ENCODE data around the gene HOATZ.

HOATZ gene

DNA sequence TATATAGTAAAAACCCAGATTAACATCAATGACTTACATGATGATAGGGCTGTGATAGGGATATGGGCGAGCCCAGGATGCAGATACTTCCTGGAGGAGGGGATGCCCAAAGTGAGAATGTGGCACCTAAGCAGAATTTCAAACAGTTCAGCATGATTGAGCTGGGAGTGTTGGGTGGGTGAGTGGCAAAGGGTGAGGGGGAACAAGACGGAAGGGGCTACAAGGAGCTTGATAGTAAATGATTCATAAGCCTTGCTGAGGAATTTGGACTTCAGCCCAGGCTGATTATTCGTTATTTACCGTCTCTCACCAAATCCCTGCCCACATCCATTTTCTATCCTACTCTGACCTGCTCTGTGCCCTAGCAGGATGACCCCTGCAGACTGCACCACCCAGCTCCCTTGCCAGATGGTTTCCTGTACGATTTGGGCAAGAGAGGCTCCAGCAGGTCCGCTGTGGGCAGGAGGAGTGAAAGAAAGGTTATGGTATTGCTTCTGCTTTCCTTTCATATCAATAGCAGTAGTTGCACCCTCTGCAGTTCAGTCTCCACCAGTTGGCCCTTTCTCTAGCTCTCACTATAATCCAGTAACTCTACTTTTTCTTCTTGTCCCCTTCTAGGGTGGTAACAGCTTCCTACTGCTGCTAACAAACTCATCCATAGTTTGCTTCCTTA is 57.4 kb downstream of the HOATZ start:
- peaks cover 3% of the 10 kb centered on the region for H3K27me3 Mint-ChIP-seq
- H3K27ac Mint-ChIP-seq = no peak overlapping the region
- H3K36me3 Mint-ChIP-seq (ENCODE audit: low read depth) = no peaks in the 10 kb centered on the region
- no peaks in the 10 kb centered on the region for H3K9me3 Mint-ChIP-seq
- no peak for DNase-seq
- no peak overlapping the region for H3K4me3 Mint-ChIP-seq
- no peaks in the 10 kb centered on the region for H3K4me1 Mint-ChIP-seq (ENCODE audit: low read depth)

DNA sequence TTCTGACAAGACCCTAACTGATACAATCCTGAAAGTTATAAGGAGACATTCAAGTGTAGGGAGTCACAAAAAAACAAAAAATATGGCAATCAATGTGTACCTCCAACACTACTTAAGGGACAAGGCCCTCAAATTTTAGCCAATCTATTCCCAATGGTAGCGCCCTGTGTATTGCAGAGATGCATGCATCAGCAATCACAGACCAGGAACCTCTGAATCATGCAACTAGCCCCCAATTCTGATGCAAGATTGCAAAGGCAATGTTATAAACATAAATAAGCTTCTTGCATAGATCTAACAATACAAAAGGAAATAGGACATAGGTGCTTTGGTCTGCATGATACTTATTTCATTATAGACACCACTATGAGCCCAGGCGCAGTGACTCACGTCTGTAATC is 58.0 kb downstream of the HOATZ start:
- Mint-ChIP-seq H3K4me1 (ENCODE audit: low read depth) (no peaks in the 10 kb centered on the region), H3K27ac (no peak overlapping the region), H3K9me3 (no peaks in the 10 kb centered on the region), H3K4me3 (no peak overlapping the region), H3K36me3 (ENCODE audit: low read depth) (no peaks in the 10 kb centered on the region), H3K27me3 (peaks cover 3% of the 10 kb centered on the region)
- DNase-seq = no peak

DNA sequence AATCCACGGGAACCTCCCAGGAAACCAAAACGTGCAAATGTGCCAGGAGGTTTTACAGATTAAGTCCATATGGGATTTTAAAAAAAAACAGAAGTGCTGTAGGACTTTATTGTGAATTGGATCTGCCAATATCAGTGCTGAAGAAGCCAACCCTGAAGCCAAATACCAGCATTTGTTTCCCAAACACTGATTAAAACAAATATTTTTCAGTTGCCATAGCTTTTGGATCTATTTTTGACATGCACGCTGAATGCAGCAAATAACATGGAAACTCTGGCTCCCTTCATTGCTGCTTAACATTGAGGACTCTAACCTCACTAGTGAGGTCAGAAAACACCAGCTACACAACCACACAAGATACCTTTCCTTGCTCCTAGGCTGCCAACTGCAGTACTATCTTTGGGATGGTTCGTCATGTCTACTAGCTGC is 59.3 kb downstream of the HOATZ start:
- Mint-ChIP-seq H3K27ac (no peak overlapping the region), H3K4me1 (ENCODE audit: low read depth) (no peaks in the 10 kb centered on the region)
- DNase-seq = no peak

DNA sequence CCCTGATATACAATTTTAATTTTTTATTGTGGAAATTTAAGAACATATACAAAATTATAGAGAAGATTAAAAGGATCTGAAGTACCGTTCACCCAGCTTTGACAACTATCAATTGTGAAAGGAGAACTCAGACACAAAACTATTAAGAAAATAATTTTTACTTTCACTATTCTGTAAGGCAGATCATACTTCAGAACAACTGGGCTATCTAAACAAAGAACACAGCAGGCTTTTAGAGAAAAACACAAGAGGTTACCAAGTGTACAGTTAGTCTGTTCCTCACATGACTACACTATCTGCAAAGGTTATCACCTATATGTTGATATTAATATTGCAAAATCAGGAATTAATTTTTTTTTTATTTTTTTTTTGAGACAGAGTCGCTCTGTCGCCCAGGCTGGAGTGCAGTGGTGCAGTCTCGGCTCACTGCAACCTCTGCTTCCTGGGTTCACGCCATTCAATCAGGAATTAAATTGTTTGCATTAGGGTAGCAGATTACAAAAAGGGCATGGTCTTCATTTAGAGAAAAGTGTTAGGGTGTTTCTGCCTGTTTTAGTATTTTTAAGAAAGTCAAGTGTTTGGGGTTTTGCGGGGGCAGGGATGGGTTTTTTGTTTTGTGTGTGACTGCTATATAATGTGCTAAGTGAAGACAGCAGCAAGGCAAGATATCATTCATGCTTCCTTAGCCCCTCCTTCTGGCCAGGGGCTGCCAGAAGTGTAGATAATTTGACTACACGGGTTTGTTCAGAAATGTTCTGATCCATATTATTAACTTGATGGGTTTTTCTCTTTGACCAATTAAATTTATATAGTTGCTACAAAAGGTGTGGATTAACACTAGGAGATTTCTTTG is 60.0 kb downstream of the HOATZ start:
- Mint-ChIP-seq H3K9me3 (no peaks in the 10 kb centered on the region), H3K36me3 (ENCODE audit: low read depth) (no peaks in the 10 kb centered on the region), H3K4me3 (no peak overlapping the region), H3K27ac (no peak overlapping the region), H3K4me1 (ENCODE audit: low read depth) (no peaks in the 10 kb centered on the region), H3K27me3 (peaks cover 3% of the 10 kb centered on the region)
- no peak for DNase-seq

More for the DNA sequence above, 59.3 kb downstream of the HOATZ start:
- no peaks in the 10 kb centered on the region for H3K9me3 Mint-ChIP-seq
- H3K36me3 Mint-ChIP-seq (ENCODE audit: low read depth) = no peaks in the 10 kb centered on the region
- H3K4me3 Mint-ChIP-seq = no peak overlapping the region
- peaks cover 3% of the 10 kb centered on the region for H3K27me3 Mint-ChIP-seq

DNA sequence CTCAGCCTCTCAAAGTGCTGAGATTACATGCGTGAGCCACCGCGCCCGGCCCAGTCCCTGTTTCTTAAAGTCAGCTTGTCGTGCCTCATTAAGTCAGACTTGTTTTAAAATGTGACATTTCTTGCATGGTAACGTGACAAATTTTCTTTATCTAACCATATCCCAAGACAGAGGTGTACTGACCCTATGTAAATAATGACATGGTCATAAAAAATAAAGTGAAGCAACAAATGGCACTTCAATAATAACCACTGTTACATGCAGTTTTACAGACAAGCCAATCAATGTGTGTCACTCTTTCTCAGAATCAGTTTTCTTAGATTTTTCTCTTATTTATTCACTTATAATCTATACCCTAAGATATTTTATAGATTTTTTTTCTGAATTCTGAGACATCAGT is 61.2 kb downstream of the HOATZ start:
- Mint-ChIP-seq H3K4me3 (no peak overlapping the region), H3K27me3 (peaks cover 3% of the 10 kb centered on the region), H3K4me1 (ENCODE audit: low read depth) (no peaks in the 10 kb centered on the region), H3K9me3 (no peaks in the 10 kb centered on the region), H3K36me3 (ENCODE audit: low read depth) (no peaks in the 10 kb centered on the region), H3K27ac (no peak overlapping the region)
- no peak for DNase-seq

DNA sequence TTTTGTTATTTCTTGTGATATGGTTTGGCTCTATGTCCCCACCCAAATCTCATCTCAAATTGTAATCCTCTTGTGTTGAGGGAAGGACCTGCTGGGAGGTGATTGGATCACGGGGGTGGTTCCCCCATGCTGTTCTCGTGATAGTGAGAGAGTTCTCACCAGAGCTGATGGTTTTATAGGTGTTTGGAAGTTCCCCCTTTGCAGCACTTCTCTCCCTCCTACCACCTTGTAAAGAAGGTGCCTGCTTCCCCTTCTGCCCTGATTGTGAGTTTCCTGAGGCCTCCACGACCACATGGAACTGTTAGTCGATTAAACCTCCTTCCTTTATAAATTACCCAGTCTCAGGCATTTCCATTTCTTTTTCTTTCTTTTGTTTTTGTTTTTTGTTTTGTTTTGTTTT is 63.2 kb downstream of the HOATZ start:
- H3K4me1 Mint-ChIP-seq (ENCODE audit: low read depth) = no peaks in the 10 kb centered on the region
- no peak overlapping the region for H3K27ac Mint-ChIP-seq
- no peak overlapping the region for H3K4me3 Mint-ChIP-seq
- no peaks in the 10 kb centered on the region for H3K27me3 Mint-ChIP-seq
- H3K9me3 Mint-ChIP-seq = no peaks in the 10 kb centered on the region
- H3K36me3 Mint-ChIP-seq (ENCODE audit: low read depth) = no peaks in the 10 kb centered on the region
- no peak for DNase-seq

DNA sequence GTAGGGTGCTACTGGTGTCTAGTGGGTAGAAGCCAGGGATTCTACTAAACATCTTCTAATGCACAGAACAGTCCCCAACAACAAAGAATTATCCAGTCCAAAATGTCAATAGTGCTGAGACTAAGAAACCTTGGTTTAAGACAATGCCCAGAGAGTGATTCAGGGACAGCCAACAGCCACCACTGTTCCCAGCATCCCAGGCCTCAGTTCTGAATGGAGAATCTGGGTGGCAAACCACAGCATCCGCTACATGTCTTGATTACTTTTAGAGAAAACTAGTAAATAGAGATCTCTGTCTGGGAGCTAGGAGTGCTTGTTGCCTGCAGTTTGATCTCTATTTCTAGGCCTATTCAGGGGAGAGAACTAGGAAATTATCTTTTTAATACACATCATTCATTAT is 66.8 kb downstream of the HOATZ start:
- Mint-ChIP-seq H3K27ac (no peak overlapping the region), H3K36me3 (ENCODE audit: low read depth) (no peaks in the 10 kb centered on the region), H3K4me1 (ENCODE audit: low read depth) (peaks cover under 1% of the 10 kb centered on the region), H3K4me3 (no peak overlapping the region), H3K9me3 (no peaks in the 10 kb centered on the region), H3K27me3 (no peaks in the 10 kb centered on the region)
- no peak for DNase-seq

DNA sequence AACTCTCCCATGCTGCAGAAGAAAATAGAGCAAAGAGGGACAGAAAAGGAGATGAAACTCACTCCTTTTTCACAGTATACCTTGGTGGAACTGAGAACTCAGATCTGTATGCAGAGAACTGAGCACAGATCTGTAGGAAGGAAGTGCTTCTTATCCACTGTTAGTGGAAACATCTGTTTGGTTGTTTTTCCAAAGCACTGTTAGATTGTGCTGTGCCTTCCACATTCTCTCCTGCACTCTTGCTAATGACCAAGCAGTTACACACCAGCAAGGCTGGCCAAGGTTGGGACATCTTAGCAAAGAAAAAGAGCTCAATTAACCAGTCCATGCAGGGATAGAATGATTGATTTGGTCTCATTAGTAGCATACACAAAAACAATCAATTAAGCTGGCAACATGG is 67.6 kb downstream of the HOATZ start:
- H3K27ac Mint-ChIP-seq = no peak overlapping the region
- no peak overlapping the region for H3K4me3 Mint-ChIP-seq
- no peaks in the 10 kb centered on the region for H3K36me3 Mint-ChIP-seq (ENCODE audit: low read depth)
- peaks cover 3% of the 10 kb centered on the region for H3K4me1 Mint-ChIP-seq (ENCODE audit: low read depth)
- no peaks in the 10 kb centered on the region for H3K27me3 Mint-ChIP-seq
- DNase-seq = no peak
- no peaks in the 10 kb centered on the region for H3K9me3 Mint-ChIP-seq

DNA sequence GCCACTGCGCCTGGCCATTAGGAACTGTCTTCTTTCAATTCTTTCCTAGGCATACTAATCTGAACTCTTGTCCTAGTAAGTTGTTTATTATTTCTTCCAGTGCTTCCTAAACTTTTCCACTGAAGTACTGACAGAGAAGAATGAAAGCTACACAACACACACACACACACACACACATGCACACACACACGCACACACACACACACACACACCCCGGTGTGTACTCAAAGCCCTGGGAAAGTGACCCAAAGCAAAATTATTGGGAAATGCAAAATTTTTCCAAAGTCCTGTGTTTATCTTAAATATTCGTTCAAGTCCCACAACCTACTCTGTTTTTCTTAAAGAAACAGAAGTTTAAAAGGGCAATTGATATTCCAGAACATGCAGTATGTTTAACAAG is 68.3 kb downstream of the HOATZ start:
- H3K27ac Mint-ChIP-seq = no peak overlapping the region
- no peaks in the 10 kb centered on the region for H3K27me3 Mint-ChIP-seq
- H3K4me1 Mint-ChIP-seq (ENCODE audit: low read depth) = peaks cover 3% of the 10 kb centered on the region
- no peaks in the 10 kb centered on the region for H3K36me3 Mint-ChIP-seq (ENCODE audit: low read depth)
- H3K4me3 Mint-ChIP-seq = no peak overlapping the region
- no peak for DNase-seq
- no peaks in the 10 kb centered on the region for H3K9me3 Mint-ChIP-seq

DNA sequence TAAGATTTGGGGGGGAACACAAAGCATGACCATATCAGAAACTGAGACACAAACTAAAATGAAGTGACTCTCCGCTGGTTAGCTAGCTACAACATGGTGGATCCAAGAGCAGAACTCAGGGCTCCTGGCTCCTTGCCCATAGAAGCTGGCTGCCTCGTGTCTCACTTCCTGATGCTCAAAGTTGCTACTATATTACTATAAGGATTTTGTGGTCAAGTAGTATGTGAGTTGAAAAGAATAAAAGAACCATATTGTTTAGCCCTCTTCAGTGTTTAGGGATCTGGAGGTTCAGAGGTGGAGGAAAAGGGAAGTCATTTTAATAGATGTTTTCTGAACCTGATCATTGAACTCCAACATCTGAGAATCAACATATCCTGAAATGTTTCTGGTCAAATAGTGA is 70.8 kb downstream of the HOATZ start:
- Mint-ChIP-seq H3K27me3 (no peaks in the 10 kb centered on the region), H3K27ac (no peak overlapping the region), H3K9me3 (no peaks in the 10 kb centered on the region), H3K36me3 (ENCODE audit: low read depth) (no peaks in the 10 kb centered on the region), H3K4me1 (ENCODE audit: low read depth) (peaks cover 3% of the 10 kb centered on the region), H3K4me3 (no peak overlapping the region)
- no peak for DNase-seq

DNA sequence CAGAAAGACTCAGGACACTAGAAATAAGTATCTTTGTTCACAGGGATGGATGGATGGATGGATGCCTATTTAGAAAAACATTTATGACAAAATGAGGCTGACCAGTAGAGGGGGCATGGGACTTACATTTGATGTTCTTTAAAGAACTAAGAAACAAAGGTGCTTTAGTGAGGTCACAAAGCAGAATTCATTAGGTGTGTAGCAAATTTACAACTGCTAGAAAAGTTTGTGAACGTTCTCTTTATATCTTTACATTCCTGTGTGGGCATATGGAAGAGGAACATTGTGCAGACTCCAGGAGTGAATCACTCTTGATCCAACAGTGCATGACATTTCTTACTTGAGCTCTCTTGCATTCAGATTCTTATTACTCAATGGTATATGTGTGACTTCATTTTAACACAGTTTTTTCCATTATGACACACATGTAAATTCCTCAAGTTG is 71.8 kb downstream of the HOATZ start:
- H3K4me1 Mint-ChIP-seq (ENCODE audit: low read depth) = peaks cover 3% of the 10 kb centered on the region
- no peaks in the 10 kb centered on the region for H3K36me3 Mint-ChIP-seq (ENCODE audit: low read depth)
- H3K4me3 Mint-ChIP-seq = no peak overlapping the region
- no peak for DNase-seq
- H3K9me3 Mint-ChIP-seq = no peaks in the 10 kb centered on the region
- H3K27ac Mint-ChIP-seq = no peak overlapping the region
- H3K27me3 Mint-ChIP-seq = no peaks in the 10 kb centered on the region

Measured in activated T-cell treated with anti-CD3 and anti-CD28 coated beads, Interleukin-2, amount 50 U/mL, for 24 hours (primary cell).